Endothelial cell (in vitro differentiated cells): Measurements from ENCODE around the gene SPATA31E1. TPM values are rescaled to one million over a fixed set of nuclear protein-coding genes. Genes with fewer than 3 reads are reported as not detected.

Experiments used
- DNase-seq: peaks from one replicate; pipeline ENCODE4 v3.0.0; 2021; ENCODE audit warnings: low spot score
- H3K27ac Mint-ChIP-seq: one replicate; pipeline ENCODE4 v1.8.0; 2021; ENCODE audit warnings: mixed read lengths, inconsistent platforms; ENCODE audit not compliant: unreplicated experiment
- H3K27me3 Mint-ChIP-seq: one replicate; pipeline ENCODE4 v1.8.0; 2021; ENCODE audit warnings: mild to moderate bottlenecking, moderate library complexity, mixed read lengths, inconsistent platforms; ENCODE audit not compliant: unreplicated experiment
- H3K36me3 Mint-ChIP-seq: one replicate; pipeline ENCODE4 v1.8.0; 2021; ENCODE audit warnings: mild to moderate bottlenecking, low read depth, mixed read lengths, inconsistent platforms; ENCODE audit not compliant: unreplicated experiment
- H3K4me1 Mint-ChIP-seq: one replicate; pipeline ENCODE4 v1.8.0; 2021; ENCODE audit warnings: mild to moderate bottlenecking, mixed read lengths, inconsistent platforms; ENCODE audit not compliant: unreplicated experiment
- H3K4me3 Mint-ChIP-seq: one replicate; pipeline ENCODE4 v1.8.0; 2021; ENCODE audit warnings: mild to moderate bottlenecking, mixed read lengths, inconsistent platforms; ENCODE audit not compliant: unreplicated experiment
- H3K9me3 Mint-ChIP-seq: one replicate; pipeline ENCODE4 v1.8.0; 2021; ENCODE audit warnings: mixed read lengths, inconsistent platforms; ENCODE audit not compliant: unreplicated experiment
- CTCF ChIP-seq: fragments of 200-600 bp; sonication (generic); IDR thresholded peaks from one replicate; pipeline ENCODE4 v1.5.0; 2021; ENCODE audit warnings: antibody characterized with exemption; ENCODE audit not compliant: unreplicated experiment
- total RNA-seq: library from RNA; stranded (reverse); fragmentation: NEBNext Ultra II Directional; extraction: Animal tissue kit (Norgen Biotek cat#: 25700); gene quantifications from one replicate; pipeline ENCODE4 v1.2.1, GENCODE V29; 2021; ENCODE audit not compliant: unreplicated experiment

Gene SPATA31E1
- total RNA-seq, 1 donor from 2014 or later, result 0.05 TPM

- Mint-ChIP-seq H3K36me3 (no peaks in the 10 kb centered on the region), H3K4me1 (no peaks in the 10 kb centered on the region), H3K27ac (no peak overlapping the region), H3K9me3 (no peaks in the 10 kb centered on the region), H3K4me3 (no peak overlapping the region), H3K27me3 (peaks cover 10% of the 10 kb centered on the region)
- no peak for DNase-seq
- no peak for TF ChIP-seq CTCF
Observed at GRCh38 chr9:87853302-87853701, 29.4 kb upstream of the SPATA31E1 start.

GRCh38 chr9:87853876-87854579 is 28.6 kb upstream of the SPATA31E1 start:
- no peaks in the 10 kb centered on the region for H3K9me3 Mint-ChIP-seq
- H3K4me1 Mint-ChIP-seq, result no peaks in the 10 kb centered on the region
- H3K4me3 Mint-ChIP-seq, result no peak overlapping the region
- H3K36me3 Mint-ChIP-seq, result no peaks in the 10 kb centered on the region
- no peak for TF ChIP-seq CTCF
- H3K27me3 Mint-ChIP-seq, result peaks cover 10% of the 10 kb centered on the region
- DNase-seq, result no peak
- H3K27ac Mint-ChIP-seq, result no peak overlapping the region

GRCh38 chr9:87854580-87854955 is 28.1 kb upstream of the SPATA31E1 start:
- DNase-seq, result no peak
- TF ChIP-seq CTCF, result no peak
- Mint-ChIP-seq H3K9me3 (peaks cover 4% of the 10 kb centered on the region), H3K36me3 (peaks cover 3% of the 10 kb centered on the region), H3K4me1 (no peaks in the 10 kb centered on the region), H3K27me3 (peaks cover 10% of the 10 kb centered on the region), H3K27ac (no peak overlapping the region), H3K4me3 (no peak overlapping the region)

GRCh38 chr9:87855061-87855460 is 27.6 kb upstream of the SPATA31E1 start:
- H3K27ac Mint-ChIP-seq, result no peak overlapping the region
- TF ChIP-seq CTCF, result no peak

GRCh38 chr9:87857141-87857947 is 25.3 kb upstream of the SPATA31E1 start:
- H3K4me3 Mint-ChIP-seq, result no peak overlapping the region
- no peak overlapping the region for H3K27ac Mint-ChIP-seq
- H3K4me1 Mint-ChIP-seq, result peaks cover under 1% of the 10 kb centered on the region
- peaks cover 10% of the 10 kb centered on the region for H3K36me3 Mint-ChIP-seq
- peaks cover 15% of the 10 kb centered on the region for H3K27me3 Mint-ChIP-seq
- TF ChIP-seq CTCF, result no peak
- DNase-seq, result no peak
- peaks cover 4% of the 10 kb centered on the region for H3K9me3 Mint-ChIP-seq

More at GRCh38 chr9:87855061-87855460, 27.6 kb upstream of the SPATA31E1 start:
- H3K4me1 Mint-ChIP-seq, result no peaks in the 10 kb centered on the region
- peaks cover 11% of the 10 kb centered on the region for H3K27me3 Mint-ChIP-seq
- peaks cover 4% of the 10 kb centered on the region for H3K9me3 Mint-ChIP-seq
- no peak overlapping the region for H3K4me3 Mint-ChIP-seq
- peaks cover 4% of the 10 kb centered on the region for H3K36me3 Mint-ChIP-seq
- no peak for DNase-seq
